Measurements from ENCODE around the gene CACNA2D3. TPM values are rescaled to one million over a fixed set of nuclear protein-coding genes. Genes with fewer than 3 reads are reported as not detected.

Gene CACNA2D3
- polyA plus RNA-seq, 1 donor (not counting 4 experiments of a cell fraction or from before 2014, with no cell fraction given): 0.08 TPM

DNA sequence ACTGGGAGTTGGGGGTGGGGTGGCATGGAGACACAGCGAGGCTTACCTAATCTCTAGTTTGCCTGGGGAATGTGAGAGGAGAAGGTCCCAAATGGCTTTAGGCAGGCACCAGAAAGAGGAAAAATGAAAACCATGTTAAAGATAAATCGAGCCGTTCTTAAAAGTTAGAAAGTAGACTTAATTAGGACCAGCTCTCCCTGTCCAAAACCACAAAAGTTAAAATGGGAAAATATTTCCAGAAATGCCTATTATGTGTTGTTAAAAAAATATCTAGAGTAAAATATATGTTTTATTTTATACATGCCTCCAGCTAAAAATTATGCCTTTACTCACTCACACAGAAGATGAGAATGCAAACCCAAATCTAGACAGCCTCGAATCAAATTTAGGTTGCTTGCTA, 755.4 kb downstream of the CACNA2D3 start:
- no peaks in the 10 kb centered on the region for H3K9me1 ChIP-seq (ENCODE audit: control insufficient read depth, extremely low read depth, insufficient read depth, low read length)
- H3K27ac ChIP-seq (ENCODE audit: control insufficient read depth, insufficient read depth, low read length): no peak overlapping the region
- no peak overlapping the region for H2AFZ ChIP-seq (ENCODE audit: control insufficient read depth, low read length)
- H3K36me3 ChIP-seq (ENCODE audit: control insufficient read depth in 2 of 2, extremely low read depth in 1 of 2, insufficient read depth in 2 of 2, low read length in 2 of 2): no peaks in the 10 kb centered on the region
- no peak for TF ChIP-seq EZH2 (IDR thresholded peaks at IDR 0.05; ENCODE audit: low read length)
- TF ChIP-seq, protein P1, sequence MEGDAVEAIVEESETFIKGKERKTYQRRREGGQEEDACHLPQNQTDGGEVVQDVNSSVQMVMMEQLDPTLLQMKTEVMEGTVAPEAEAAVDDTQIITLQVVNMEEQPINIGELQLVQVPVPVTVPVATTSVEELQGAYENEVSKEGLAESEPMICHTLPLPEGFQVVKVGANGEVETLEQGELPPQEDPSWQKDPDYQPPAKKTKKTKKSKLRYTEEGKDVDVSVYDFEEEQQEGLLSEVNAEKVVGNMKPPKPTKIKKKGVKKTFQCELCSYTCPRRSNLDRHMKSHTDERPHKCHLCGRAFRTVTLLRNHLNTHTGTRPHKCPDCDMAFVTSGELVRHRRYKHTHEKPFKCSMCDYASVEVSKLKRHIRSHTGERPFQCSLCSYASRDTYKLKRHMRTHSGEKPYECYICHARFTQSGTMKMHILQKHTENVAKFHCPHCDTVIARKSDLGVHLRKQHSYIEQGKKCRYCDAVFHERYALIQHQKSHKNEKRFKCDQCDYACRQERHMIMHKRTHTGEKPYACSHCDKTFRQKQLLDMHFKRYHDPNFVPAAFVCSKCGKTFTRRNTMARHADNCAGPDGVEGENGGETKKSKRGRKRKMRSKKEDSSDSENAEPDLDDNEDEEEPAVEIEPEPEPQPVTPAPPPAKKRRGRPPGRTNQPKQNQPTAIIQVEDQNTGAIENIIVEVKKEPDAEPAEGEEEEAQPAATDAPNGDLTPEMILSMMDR (optimal IDR thresholded peaks at IDR 0.05 in 1 of 3, IDR thresholded peaks at IDR 0.05 in 1 of 3, conservative IDR thresholded peaks at IDR 0.05 in 1 of 3; ENCODE audit: extremely low read depth in 1 of 3, insufficient read depth in 2 of 3, low read length in 3 of 3): no peak
- DNase-seq (ENCODE audit: low read depth, low spot score) (no peak), FAIRE-seq (no peak)
- H3K79me2 ChIP-seq (ENCODE audit: control insufficient read depth, insufficient read depth, low read length): no peaks in the 10 kb centered on the region
- H3K27me3 ChIP-seq (ENCODE audit: control insufficient read depth, extremely low read depth, insufficient read depth, low read length): no peaks in the 10 kb centered on the region
- dilution Hi-C loops (cut with MboI; ENCODE audit: extremely low pct_ligation_motif_present, low sequenced_read_pairs): no loop called here
- H3K4me1 ChIP-seq (ENCODE audit: control insufficient read depth, extremely low read depth, insufficient read depth, low read length): peaks cover 6% of the 10 kb centered on the region
- H3K4me2 ChIP-seq (ENCODE audit: control insufficient read depth, extremely low read depth, insufficient read depth, low read depth, low read length): no peak overlapping the region
- no peak overlapping the region for H3K9ac ChIP-seq (ENCODE audit: control insufficient read depth, extremely low read depth, insufficient read depth, low read length)
- no peaks in the 10 kb centered on the region for H3K9me3 ChIP-seq (ENCODE audit: control insufficient read depth, low read depth, low read length)
- no peaks in the 10 kb centered on the region for H4K20me1 ChIP-seq (ENCODE audit: control insufficient read depth, extremely low read depth, insufficient read depth, low read length)
- H3K4me3 ChIP-seq (ENCODE audit: control insufficient read depth in 2 of 3, extremely low read depth in 1 of 3, insufficient read depth in 2 of 3, low read depth in 1 of 3, low read length in 3 of 3): no peak overlapping the region

DNA sequence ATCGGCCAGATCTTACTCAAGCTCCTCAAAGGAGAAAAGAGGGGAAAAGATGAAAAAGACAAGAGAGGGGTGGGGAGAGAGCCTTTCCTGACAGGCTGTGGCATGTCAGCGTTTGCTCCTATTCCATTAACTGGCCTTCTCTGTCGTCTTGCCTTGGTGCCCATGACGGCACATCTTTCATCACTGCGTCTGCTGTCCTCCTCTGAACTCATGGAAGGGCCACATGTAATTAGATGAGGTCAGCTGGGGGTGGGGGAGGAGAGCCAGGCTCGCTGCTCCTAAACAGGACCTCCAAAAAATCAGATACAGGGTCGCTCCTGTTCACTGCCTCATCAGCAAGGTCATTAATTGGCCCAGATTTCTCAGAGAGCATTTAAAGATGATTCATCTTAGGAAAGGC, 755.8 kb downstream of the CACNA2D3 start:
- Histone ChIP-seq H3K9ac (ENCODE audit: control insufficient read depth, extremely low read depth, insufficient read depth, low read length) (no peak overlapping the region), H3K9me1 (ENCODE audit: control insufficient read depth, extremely low read depth, insufficient read depth, low read length) (no peaks in the 10 kb centered on the region), H3K27ac (ENCODE audit: control insufficient read depth, insufficient read depth, low read length) (no peak overlapping the region), H3K27me3 (ENCODE audit: control insufficient read depth, extremely low read depth, insufficient read depth, low read length) (no peaks in the 10 kb centered on the region), H3K9me3 (ENCODE audit: control insufficient read depth, low read depth, low read length) (no peaks in the 10 kb centered on the region), H3K4me2 (ENCODE audit: control insufficient read depth, extremely low read depth, insufficient read depth, low read depth, low read length) (no peak overlapping the region), H4K20me1 (ENCODE audit: control insufficient read depth, extremely low read depth, insufficient read depth, low read length) (no peaks in the 10 kb centered on the region), H3K36me3 (ENCODE audit: control insufficient read depth in 2 of 2, extremely low read depth in 1 of 2, insufficient read depth in 2 of 2, low read length in 2 of 2) (no peaks in the 10 kb centered on the region), H3K4me1 (ENCODE audit: control insufficient read depth, extremely low read depth, insufficient read depth, low read length) (peaks cover 10% of the 10 kb centered on the region), H3K4me3 (ENCODE audit: control insufficient read depth in 2 of 3, extremely low read depth in 1 of 3, insufficient read depth in 2 of 3, low read depth in 1 of 3, low read length in 3 of 3) (no peak overlapping the region), H2AFZ (ENCODE audit: control insufficient read depth, low read length) (no peak overlapping the region), H3K79me2 (ENCODE audit: control insufficient read depth, insufficient read depth, low read length) (no peaks in the 10 kb centered on the region)
- dilution Hi-C loops (cut with MboI; ENCODE audit: extremely low pct_ligation_motif_present, low sequenced_read_pairs): no loop called here
- FAIRE-seq (no peak), DNase-seq (ENCODE audit: low read depth, low spot score) (no peak)
- TF ChIP-seq EZH2 (IDR thresholded peaks at IDR 0.05; ENCODE audit: low read length): no peak
- TF ChIP-seq, protein P1 (optimal IDR thresholded peaks at IDR 0.05 in 1 of 3, IDR thresholded peaks at IDR 0.05 in 1 of 3, conservative IDR thresholded peaks at IDR 0.05 in 1 of 3; ENCODE audit: extremely low read depth in 1 of 3, insufficient read depth in 2 of 3, low read length in 3 of 3): no peak
